K562 (cell line): ENCODE measurements around the gene PRR16. TPM values are rescaled to one million over a fixed set of nuclear protein-coding genes. Genes with fewer than 3 reads are reported as not detected.

Experiments used
- ATAC-seq: fragments of 200-7000 bp; cut with Tn5 transposase; 3 replicates; pipeline ENCODE4 v1.9.1; 2020; ENCODE audit warnings: moderate library complexity
- BruUV-seq: library from RNA; stranded (reverse); fragments of 400-500 nt; replicated peaks from 2 replicates; lab custom pipeline; 2021; lab: Mats Ljungman, UMichigan
- CTCF ChIA-PET: fragments of 300-600 bp; formaldehyde crosslinking; extraction: SDS; loops from one replicate; lab custom pipeline; 2021; ENCODE audit warnings: low intra/inter-chr PET ratio; lab: Yijun Ruan, JAX
- POLR2A ChIA-PET: fragments of 300-600, 350-650 bp; sonication (Branson Sonifier 250); formaldehyde crosslinking; extraction: SDS; loops from one replicate; lab custom pipeline; 2021; ENCODE audit warnings: antibody characterized with exemption, inconsistent platforms; lab: Yijun Ruan, JAX
- DNase-seq, 4 experiments: peaks; one replicate each; pipeline versions ENCODE4 v3.0.0 to v3.0.0-alpha.2; 2011 to 2018; ENCODE audit warnings: low spot score in 3 of 4, mixed read lengths in 3 of 4; ENCODE audit errors: extremely low read depth in 1 of 4
- FAIRE-seq: peaks from 2 replicates; lab custom pipeline; 2011; peaks lifted over from hg19 to GRCh38; lab: Jason Lieb, UNC
- H2AFZ ChIP-seq: 2 replicates; pipeline ENCODE4 v1.6.0; 2011; ENCODE audit warnings: low read depth, low read length, control low read depth, inconsistent platforms
- H3K27ac ChIP-seq: fragments of 200-600 bp; 3 replicates; pipeline ENCODE4 v1.8.0; 2011; ENCODE audit warnings: low read depth, mild to moderate bottlenecking, control low read depth, inconsistent platforms, low read length, moderate library complexity, mixed read lengths; ENCODE audit errors: extremely low read depth
- H3K27me3 ChIP-seq, 2 experiments: fragments of 300-600 bp in 1 of 2; 2 replicates in 1 of 2; 3 replicates in 1 of 2; pipeline versions ENCODE4 v1.6.0 to v1.8.0; 2011; ENCODE audit warnings: inconsistent platforms in 2 of 2, low read length in 2 of 2, mild to moderate bottlenecking in 1 of 2, mixed read lengths in 1 of 2, moderate library complexity in 1 of 2; ENCODE audit not compliant: control insufficient read depth in 2 of 2, insufficient read depth in 2 of 2
- H3K36me3 ChIP-seq: fragments of 300-600 bp; 3 replicates; pipeline ENCODE4 v1.8.0; 2011; ENCODE audit warnings: mild to moderate bottlenecking, low read length, inconsistent platforms; ENCODE audit not compliant: control insufficient read depth, insufficient read depth
- H3K4me1 ChIP-seq, 2 experiments: fragments of 200-600 bp in 1 of 2; replicated peaks in 1 of 2; 2 replicates in 1 of 2; 3 replicates in 1 of 2; pipeline versions ENCODE4 v1.5.1 to v1.8.0; 2011; ENCODE audit warnings: inconsistent platforms in 2 of 2, low read length in 2 of 2, mild to moderate bottlenecking in 1 of 2, mixed read lengths in 1 of 2, moderate library complexity in 1 of 2; ENCODE audit not compliant: control insufficient read depth in 2 of 2, insufficient read depth in 2 of 2
- H3K4me2 ChIP-seq: 2 replicates; pipeline ENCODE4 v1.6.1; 2011; ENCODE audit warnings: low read length, control low read depth, inconsistent platforms, mixed read lengths; ENCODE audit not compliant: insufficient read depth
- H3K4me3 ChIP-seq: fragments of 200-600 bp; sonication (generic), shearing (Covaris generic); 2 replicates; pipeline ENCODE4 v1.5.1; 2016; ENCODE audit warnings: control low read depth, inconsistent platforms
- H3K79me2 ChIP-seq: fragments of 200-600 bp; 3 replicates; pipeline ENCODE4 v1.8.0; 2011; ENCODE audit warnings: low read length, inconsistent platforms; ENCODE audit not compliant: control insufficient read depth, insufficient read depth
- H3K9ac ChIP-seq, 2 experiments: 2 replicates each; pipeline versions ENCODE4 v1.6.0 to v1.6.1; 2011; ENCODE audit warnings: low read depth in 2 of 2, low read length in 2 of 2, control low read depth in 1 of 2, inconsistent platforms in 1 of 2, mild to moderate bottlenecking in 1 of 2, mixed read lengths in 1 of 2; ENCODE audit not compliant: insufficient read depth in 1 of 2
- H3K9me1 ChIP-seq: one replicate; pipeline ENCODE4 v1.6.0; 2011; ENCODE audit warnings: inconsistent platforms, mild to moderate bottlenecking, low read length, moderate library complexity; ENCODE audit not compliant: control insufficient read depth, insufficient read depth
- H3K9me3 ChIP-seq: replicated peaks from 2 replicates; pipeline ENCODE4 v1.5.1; 2011; ENCODE audit warnings: low read depth, low read length, inconsistent platforms; ENCODE audit not compliant: control insufficient read depth, insufficient read depth
- H4K20me1 ChIP-seq: replicated peaks from 2 replicates; pipeline ENCODE4 v1.6.1; 2011; ENCODE audit warnings: low read length, inconsistent platforms, mixed read lengths; ENCODE audit not compliant: control insufficient read depth, insufficient read depth
- NCOA1 ChIP-seq: fragments of 450-650 bp; IDR thresholded peaks from 2 replicates; pipeline ENCODE4 v1.6.1; 2016; ENCODE audit warnings: low read depth
- PURB ChIP-seq: sonication (generic); formaldehyde crosslinking; IDR thresholded peaks from 2 replicates; pipeline ENCODE4 v1.9.0; 2021; ENCODE audit warnings: low read depth, mild to moderate bottlenecking, missing genetic modification reagents
- RBM14 ChIP-seq: fragments of 200-400 bp; formaldehyde crosslinking; IDR thresholded peaks from 2 replicates; pipeline ENCODE4 v1.6.1; 2018; ENCODE audit warnings: low read depth, mild to moderate bottlenecking, low read length, moderate library complexity, borderline replicate concordance; ENCODE audit not compliant: insufficient read depth
- ZBTB33 ChIP-seq: sonication (generic); formaldehyde crosslinking; IDR thresholded peaks from 2 replicates; pipeline ENCODE4 v1.8.1; 2023; ENCODE audit warnings: mild to moderate bottlenecking, missing genetic modification reagents
- WGBS: fragments of 100-300 bp; shearing (Covaris generic); methylation state at CpG from one replicate; pipeline ENCODE4 v1.1.6; 2016; ENCODE audit warnings: low coverage, mixed read lengths; ENCODE audit not compliant: insufficient coverage; ENCODE audit errors: missing lambda C conversion rate; 5-methylcytosine and 5-hydroxymethylcytosine counted together
- in situ Hi-C: fragments of 300-500 bp; cut with MboI; formaldehyde crosslinking; loops from 4 replicates; pipeline ENCODE4 v1.15.0; 2018; ENCODE audit warnings: inconsistent platforms, mixed read lengths
- intact Hi-C: fragments of 100-400 bp; cut with micrococcal nuclease; formaldehyde crosslinking; loops from 2 replicates; pipeline ENCODE4 v1.14.2; 2022
- polyA plus RNA-seq, 8 experiments: library from polyadenylated mRNA; depleted of rRNA in 4 of 8; stranded (reverse) in 5 of 8; unstranded in 3 of 8; fragments of >200 nt; fragmentation: Nextera tagmentation in 2 of 8; fragmentation: Illumina TruSeq in 1 of 8; extraction: Ambion mirVana in 2 of 8; extraction: Trizol in 1 of 8; gene quantifications; 2 replicates each; pipeline versions ENCODE4 v1.2.1 to v1.2.3, GENCODE V29; 2011 to 2014; ENCODE audit warnings: inconsistent platforms in 1 of 8, missing spikeins in 1 of 8
- total RNA-seq, 7 experiments: library from RNA; depleted of rRNA in 6 of 7; stranded (reverse); fragments of >200 nt in 6 of 7; fragmentation: Illumina TruSeq in 2 of 7; extraction: Trizol in 2 of 7; gene quantifications; 2 replicates each; pipeline versions ENCODE4 v1.2.1 to v1.2.3, GENCODE V29; 2011 to 2021; ENCODE audit warnings: low replicate concordance in 1 of 7

PRR16 gene
- total and polyA plus RNA-seq, 9 of the 15 experiments (the other 6 are each of a cell fraction or from before 2014, with no cell fraction given) = 0.61 to 10.1 (median 3.3) TPM

DNA sequence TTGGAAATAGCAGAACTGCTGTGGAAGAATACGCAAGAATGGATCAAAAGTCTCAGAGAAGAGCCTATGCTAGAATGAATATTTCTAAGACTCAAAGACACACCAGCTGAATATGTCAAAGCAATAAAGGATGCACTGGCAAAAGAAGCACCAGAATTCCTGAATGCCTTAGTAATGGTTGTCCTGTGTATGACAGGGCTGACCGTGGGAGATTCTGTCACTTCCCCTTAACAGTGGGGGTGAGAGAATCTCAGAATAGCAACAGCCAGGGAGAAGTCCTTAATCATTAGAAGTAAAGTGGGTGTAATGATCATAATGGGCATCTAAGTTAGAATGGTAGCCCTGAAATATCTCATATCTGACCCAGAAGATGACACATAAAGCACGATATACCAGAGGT, 14.6 kb upstream of the PRR16 start:
- no peak overlapping the region for H3K9ac ChIP-seq
- DNase-seq = no peak
- BruUV-seq = no TSS peak
- FAIRE-seq = no peak
- H3K27ac ChIP-seq = no peak overlapping the region
- 4% methylated on average over 3 of the region's 3 CpGs for WGBS
- intact Hi-C loops = no loop called here
- no peaks in the 10 kb centered on the region for H3K79me2 ChIP-seq
- no peaks in the 10 kb centered on the region for H3K36me3 ChIP-seq
- H3K4me2 ChIP-seq = no peak overlapping the region
- H3K27me3 ChIP-seq = no peaks in the 10 kb centered on the region
- H3K4me1 ChIP-seq = no peaks in the 10 kb centered on the region
- H4K20me1 ChIP-seq = no peaks in the 10 kb centered on the region
- H2AFZ ChIP-seq = no peak overlapping the region
- ChIA-PET CTCF (no interaction called here), POLR2A (interaction anchor here (0.6 kb wide), 1 partner anchor 1645 kb away, joined by 4 read pairs; no protein-coding TSS in a partner anchor)
- H3K9me1 ChIP-seq = no peaks in the 10 kb centered on the region
- H3K4me3 ChIP-seq = no peak overlapping the region
- H3K9me3 ChIP-seq = no peaks in the 10 kb centered on the region
- TF ChIP-seq NCOA1 (no peak), ZBTB33 (CRISPR knock-in tag) (no peak), PURB (CRISPR knock-in tag) (no peak), RBM14 (no peak)
- in situ Hi-C loops = no loop called here
- no peak for ATAC-seq
